CD14-positive monocyte (primary cell): ENCODE measurements around the gene KRTAP10-5. TPM values are rescaled to one million over a fixed set of nuclear protein-coding genes. Genes with fewer than 3 reads are reported as not detected.

ENCODE experiments used
- DNase-seq, 3 donors: peaks; one replicate each; pipeline ENCODE4 v3.0.0-alpha.2; 2011 to 2022
- H2AFZ ChIP-seq: 2 replicates; pipeline ENCODE4 v1.6.0; 2012; ENCODE audit warnings: mild to moderate bottlenecking, low read depth, low read length, inconsistent platforms; ENCODE audit not compliant: insufficient read depth, poor library complexity, severe bottlenecking
- H3K27ac ChIP-seq, 2 donors: 1 replicate in 1 of 2; 2 replicates in 1 of 2; pipeline ENCODE4 v1.5.1; 2012 to 2013; ENCODE audit warnings: low read length in 2 of 2, control low read depth in 1 of 2, inconsistent platforms in 1 of 2, low read depth in 1 of 2, mild to moderate bottlenecking in 1 of 2
- H3K27me3 ChIP-seq, 2 donors: one replicate each; pipeline versions ENCODE4 v1.6.0 to v1.6.1; 2011 to 2013; ENCODE audit warnings: low read length in 2 of 2; ENCODE audit not compliant: control insufficient read depth in 2 of 2, insufficient read depth in 2 of 2
- H3K36me3 ChIP-seq, 2 donors: replicated peaks in 1 of 2; 1 replicate in 1 of 2; 2 replicates in 1 of 2; pipeline versions ENCODE4 v1.5.1 to v1.6.1; 2012 to 2013; ENCODE audit warnings: low read length in 2 of 2, control low read depth in 1 of 2, inconsistent platforms in 1 of 2, mild to moderate bottlenecking in 1 of 2; ENCODE audit not compliant: insufficient read depth in 2 of 2, control insufficient read depth in 1 of 2
- H3K4me1 ChIP-seq, 2 donors: 1 replicate in 1 of 2; 2 replicates in 1 of 2; pipeline versions ENCODE4 v1.5.1 to v1.6.1; 2012 to 2013; ENCODE audit warnings: low read length in 2 of 2, control low read depth in 1 of 2, inconsistent platforms in 1 of 2, mild to moderate bottlenecking in 1 of 2, moderate library complexity in 1 of 2; ENCODE audit not compliant: insufficient read depth in 2 of 2, control insufficient read depth in 1 of 2
- H3K4me2 ChIP-seq: replicated peaks from 2 replicates; pipeline ENCODE3; 2012; ENCODE audit warnings: low read length, moderate library complexity, mild to moderate bottlenecking; ENCODE audit not compliant: poor library complexity, severe bottlenecking; ENCODE audit errors: extremely low read depth
- H3K4me3 ChIP-seq, 3 experiments: fragments of 200-600 bp in 1 of 3; sonication (generic) in 1 of 3; replicated peaks in 1 of 3; 1 replicate in 2 of 3; 2 replicates in 1 of 3; pipeline ENCODE4 v1.5.1; 2011 to 2013; ENCODE audit warnings: low read length in 3 of 3, mild to moderate bottlenecking in 3 of 3, control low read depth in 2 of 3, low read depth in 2 of 3, inconsistent platforms in 1 of 3, moderate library complexity in 1 of 3
- H3K79me2 ChIP-seq: 2 replicates; pipeline ENCODE4 v1.6.0; 2012; ENCODE audit warnings: mild to moderate bottlenecking, control low read depth, inconsistent platforms, low read length, moderate library complexity; ENCODE audit not compliant: insufficient read depth
- H3K9ac ChIP-seq: 2 replicates; pipeline ENCODE4 v1.6.0; 2017; ENCODE audit warnings: low read length, mild to moderate bottlenecking; ENCODE audit not compliant: insufficient read depth, poor library complexity, severe bottlenecking
- H3K9me3 ChIP-seq, 2 donors: replicated peaks in 1 of 2; 1 replicate in 1 of 2; 2 replicates in 1 of 2; pipeline versions ENCODE4 v1.5.1 to v1.6.1; 2012 to 2013; ENCODE audit warnings: low read length in 2 of 2, control low read depth in 1 of 2; ENCODE audit not compliant: control insufficient read depth in 1 of 2, insufficient read depth in 1 of 2
- H4K20me1 ChIP-seq: 2 replicates; pipeline ENCODE4 v1.6.0; 2012; ENCODE audit warnings: mild to moderate bottlenecking, low read length, control low read depth, moderate library complexity; ENCODE audit not compliant: insufficient read depth
- H3K27ac Mint-ChIP-seq, 7 donors: one replicate each; pipeline ENCODE4 v1.8.0; 2020; ENCODE audit warnings: mild to moderate bottlenecking in 7 of 7, mixed read lengths in 7 of 7, moderate library complexity in 6 of 7, inconsistent platforms in 2 of 7
- H3K27me3 Mint-ChIP-seq, 3 donors: one replicate each; pipeline ENCODE4 v1.8.0; 2021 to 2022; ENCODE audit warnings: low read depth in 3 of 3, mild to moderate bottlenecking in 3 of 3, mixed read lengths in 3 of 3, moderate library complexity in 3 of 3, inconsistent platforms in 1 of 3
- H3K36me3 Mint-ChIP-seq, 2 donors: one replicate each; pipeline ENCODE4 v1.8.0; 2020; ENCODE audit warnings: mixed read lengths in 2 of 2, inconsistent platforms in 1 of 2, mild to moderate bottlenecking in 1 of 2
- H3K4me1 Mint-ChIP-seq: one replicate; pipeline ENCODE4 v1.8.0; 2020; ENCODE audit warnings: mild to moderate bottlenecking, mixed read lengths
- H3K4me3 Mint-ChIP-seq, 2 donors: one replicate each; pipeline ENCODE4 v1.8.0; 2020; ENCODE audit warnings: mild to moderate bottlenecking in 2 of 2, mixed read lengths in 2 of 2, moderate library complexity in 1 of 2
- H3K9me3 Mint-ChIP-seq, 7 donors: one replicate each; pipeline ENCODE4 v1.8.0; 2020 to 2022; ENCODE audit warnings: mixed read lengths in 7 of 7, mild to moderate bottlenecking in 6 of 7, moderate library complexity in 6 of 7, inconsistent platforms in 2 of 7
- CTCF ChIP-seq: fragments of 200-600 bp; IDR thresholded peaks from one replicate; pipeline ENCODE4 v1.8.0; 2022; ENCODE audit warnings: antibody characterized with exemption, mild to moderate bottlenecking
- WGBS: methylation state at CpG from one replicate; pipeline ENCODE4 v1.1.5; 2013; ENCODE audit warnings: missing lambda C conversion rate; ENCODE audit not compliant: insufficient coverage; 5-methylcytosine and 5-hydroxymethylcytosine counted together
- intact Hi-C, 2 donors: fragments of 100-400 bp; cut with micrococcal nuclease; formaldehyde crosslinking; loops; one replicate each; pipeline versions ENCODE4 v1.15.0 to v1.15.1; 2023
- polyA plus RNA-seq, 3 donors: library from polyadenylated mRNA; depleted of rRNA in 1 of 3; unstranded in 2 of 3; stranded (reverse) in 1 of 3; fragments of 300-500 nt in 2 of 3; fragments of >200 nt in 1 of 3; fragmentation: Illumina TruSeq in 2 of 3; gene quantifications; 1 replicate in 2 of 3; 2 replicates in 1 of 3; pipeline ENCODE4 v1.2.3, GENCODE V29; 2012 to 2021

Gene KRTAP10-5
- polyA plus RNA-seq, 3 donors, result not detected

GRCh38 chr21:44581158-44581557, 754 bp upstream of the KRTAP10-5 start:
- H3K27me3 Mint-ChIP-seq, result peaks cover 11 to 39% (median 14%) of the 10 kb centered on the region in 3 donors
- Histone ChIP-seq H4K20me1 (no peaks in the 10 kb centered on the region), H3K27me3 (peaks cover 0 to 16% of the 10 kb centered on the region in 2 donors), H3K4me2 (no peak overlapping the region), H3K79me2 (no peaks in the 10 kb centered on the region), H2AFZ (no peak overlapping the region), H3K4me1 (no peaks in the 10 kb centered on the region), H3K36me3 (no peaks in the 10 kb centered on the region), H3K27ac (no peak overlapping the region), H3K4me3 (no peak overlapping the region), H3K9ac (no peak overlapping the region), H3K9me3 (peaks cover 11 to 38% of the 10 kb centered on the region in 2 donors)
- no CpG with 5 or more reads among the region's 3 CpGs for WGBS
- TF ChIP-seq CTCF, result no peak
- DNase-seq, result no peak
- peaks cover 23 to 55% (median 49%) of the 10 kb centered on the region in 7 donors for H3K9me3 Mint-ChIP-seq
- no peak overlapping the region for H3K27ac Mint-ChIP-seq
- H3K36me3 Mint-ChIP-seq, result no peaks in the 10 kb centered on the region
- intact Hi-C loops, result no loop called here
- no peaks in the 10 kb centered on the region for H3K4me1 Mint-ChIP-seq
- H3K4me3 Mint-ChIP-seq, result no peak overlapping the region

DNA sequence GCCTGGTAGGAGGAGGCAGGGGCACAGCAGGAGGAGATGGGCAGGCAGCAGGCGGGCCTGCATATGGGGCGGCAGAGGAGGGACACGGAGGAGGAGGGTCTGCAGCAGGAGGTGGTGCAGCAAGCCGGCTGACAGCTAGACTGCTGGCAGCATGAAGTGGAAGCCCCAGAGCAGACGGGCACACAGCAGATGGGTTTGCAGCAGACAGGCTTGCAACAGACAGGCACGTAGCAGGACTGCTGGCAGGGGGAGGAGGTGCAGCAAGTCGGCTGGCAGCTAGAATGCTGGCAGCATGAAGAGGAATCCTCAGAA, 615 bp downstream of the KRTAP10-5 start:
- H3K9ac ChIP-seq, result no peak overlapping the region
- no peak overlapping the region for H3K4me3 ChIP-seq
- WGBS, result 69% methylated on average over 7 of the region's 7 CpGs
- H2AFZ ChIP-seq, result no peak overlapping the region
- Mint-ChIP-seq H3K4me3 (peak overlapping the region in 1 of 2 donors; percentile 26), H3K36me3 (no peaks in the 10 kb centered on the region), H3K27ac (peak overlapping the region in 2 of 7 donors; percentile 20 to 48), H3K4me1 (no peaks in the 10 kb centered on the region), H3K9me3 (peaks cover 21 to 63% (median 50%) of the 10 kb centered on the region in 7 donors), H3K27me3 (peaks cover 10 to 34% (median 11%) of the 10 kb centered on the region in 3 donors)
- H3K4me1 ChIP-seq, result no peaks in the 10 kb centered on the region
- TF ChIP-seq CTCF, result no peak
- no peak for DNase-seq
- no peaks in the 10 kb centered on the region for H3K36me3 ChIP-seq
- H3K9me3 ChIP-seq, result peaks cover 11 to 44% of the 10 kb centered on the region in 2 donors
- no peak overlapping the region for H3K4me2 ChIP-seq
- no peaks in the 10 kb centered on the region for H3K79me2 ChIP-seq
- no peak overlapping the region for H3K27ac ChIP-seq
- H4K20me1 ChIP-seq, result no peaks in the 10 kb centered on the region
- peaks cover 0 to 7% of the 10 kb centered on the region in 2 donors for H3K27me3 ChIP-seq
- intact Hi-C loops, result no loop called here
